Left cardiac atrium (tissue), 4 donors: ENCODE data around the gene CDC42EP1. TPM values are rescaled to one million over a fixed set of nuclear protein-coding genes. Genes with fewer than 3 reads are reported as not detected.
"Not testable (repeated sequence)": the region's sequence is repeated elsewhere in the genome, so short reads cannot be mapped to it uniquely, and the experiment has no call there.

Source experiments
- ATAC-seq, 2 donors: fragments of 200-7000 bp; cut with Tn5 transposase; one replicate each; pipeline ENCODE4 v1.9.1; 2020; ENCODE audit warnings: mild to moderate bottlenecking in 2 of 2, moderate library complexity in 2 of 2
- DNase-seq: peaks from one replicate; pipeline ENCODE4 v3.0.0-alpha.2; 2020
- intact Hi-C, 2 donors: fragments of 100-400 bp; cut with DNase I; formaldehyde crosslinking; loops; one replicate each; pipeline versions ENCODE4 v1.14.1 to v1.15.1; 2022 to 2023
- long read RNA-seq: library from polyadenylated mRNA; unstranded; transcript quantifications from one replicate; pipeline ENCODE4 v2.0.0, GENCODE V29; 2021
- total RNA-seq, 2 donors: library from RNA; stranded (reverse); fragmentation: NEBNext Ultra II Directional; extraction: Animal tissue kit (Norgen Biotek cat#: 25700); gene quantifications; one replicate each; pipeline ENCODE4 v1.2.1, GENCODE V29; 2021
- donor health status: DM: no; HTN: yes; CAD: no.
- donor health status: DM: no; HTN: yes; CAD: no; lungs with severe emphysema.
- donor health status: DM: yes; HTN: yes; CAD: no.
- donor health status: Dilated cardiomyopathy.

CDC42EP1 gene
- 10 to 100 TPM; 20.9 to 44.6 TPM for total RNA-seq
- long read RNA-seq, partial matches to known transcripts = 11 of 11 reads
- long read RNA-seq, other reads (novel, unspliced or antisense) = 0 of 11 reads

DNA sequence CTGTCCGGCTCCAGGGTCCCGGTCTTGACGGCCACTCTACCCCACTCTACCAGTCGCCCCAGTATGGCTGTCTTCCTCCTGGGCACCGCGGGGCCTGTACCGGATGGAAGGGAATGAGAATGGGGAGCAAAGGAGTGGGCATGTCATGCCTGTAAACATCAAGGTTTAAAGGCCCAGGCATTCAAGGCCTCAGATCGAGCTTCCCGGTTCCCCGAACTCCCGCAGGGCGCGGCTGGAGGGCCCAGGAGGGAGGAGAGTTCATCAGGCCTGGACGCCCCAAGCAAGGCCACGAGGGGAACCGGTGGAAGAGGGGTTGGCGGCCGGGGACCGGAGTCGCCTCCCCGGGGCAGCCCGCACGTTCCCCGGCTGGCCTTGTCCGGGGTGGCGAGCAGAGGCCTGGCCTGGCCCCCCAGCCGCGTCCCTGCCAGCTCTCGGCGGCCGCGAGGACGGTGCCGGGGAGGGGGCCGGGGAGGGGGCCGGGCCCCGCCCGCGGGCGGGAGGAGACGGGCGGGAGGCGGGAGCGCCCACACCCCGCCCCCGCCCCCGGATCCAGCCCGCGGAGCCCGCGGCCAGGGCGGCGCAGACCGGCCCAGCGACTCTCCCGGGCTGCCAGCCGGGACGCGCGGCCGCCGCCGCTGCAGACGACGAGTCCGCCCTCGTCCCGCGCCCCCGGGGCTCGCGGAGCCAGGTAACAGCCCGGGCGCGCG, at the start of gene CDC42EP1:
TSS of gene CDC42EP1 (plus strand) at position 580 of the 707 bp plus-strand sequence. CDS start 5,870 bp downstream, outside the sequence.
- ATAC-seq = peak; percentile 57 to 76
- intact Hi-C loops = loop anchor here in 1 of 2 donors (10.0 kb wide), 1 partner anchor 245 kb away; no protein-coding TSS in a partner anchor
- DNase-seq = peak; percentile 70

DNA sequence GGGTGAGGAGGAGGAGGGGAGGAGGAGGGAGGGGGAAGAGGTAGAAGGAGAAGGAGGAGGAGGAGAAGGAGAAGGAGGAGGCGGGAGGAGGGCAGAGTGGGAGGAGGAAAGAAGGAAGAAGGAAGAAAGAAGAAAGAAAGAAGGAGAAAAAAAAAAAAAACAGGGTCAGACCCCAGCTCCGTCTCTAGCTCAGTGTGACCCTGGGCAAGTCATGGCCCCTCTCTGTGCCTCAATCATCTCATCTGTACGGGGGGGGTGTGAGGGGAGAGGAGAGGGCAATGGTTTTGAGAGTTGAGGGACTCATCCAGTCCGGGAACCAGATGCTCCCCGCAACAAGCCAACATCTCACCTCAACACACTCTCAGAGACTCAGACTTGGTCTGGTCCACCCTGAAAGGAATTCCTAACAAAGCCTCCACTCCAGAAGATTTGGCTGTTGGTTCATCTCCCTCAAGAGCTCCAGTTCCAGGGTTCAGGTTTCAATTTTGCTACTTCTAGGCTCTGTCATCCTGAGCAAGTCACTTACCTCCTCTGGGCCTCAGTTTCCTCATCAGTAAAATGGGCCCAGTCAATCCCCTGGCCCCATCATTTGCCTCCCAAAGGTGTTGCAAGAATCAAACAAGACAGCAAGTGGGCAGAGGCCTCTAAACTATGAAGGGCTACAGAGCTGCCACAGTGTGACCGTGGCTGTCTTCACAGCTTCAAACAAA, 48.7 kb upstream of the CDC42EP1 start:
- peak; percentile 4 for DNase-seq
- ATAC-seq = no peak

GRCh38 chr22:37514526-37515051, 45.7 kb upstream of the CDC42EP1 start:
- intact Hi-C loops = no loop called here
- ATAC-seq = no peak
- peak; percentile 14 for DNase-seq

More for the DNA sequence above, 48.7 kb upstream of the CDC42EP1 start:
- intact Hi-C loops = no loop called here

DNA sequence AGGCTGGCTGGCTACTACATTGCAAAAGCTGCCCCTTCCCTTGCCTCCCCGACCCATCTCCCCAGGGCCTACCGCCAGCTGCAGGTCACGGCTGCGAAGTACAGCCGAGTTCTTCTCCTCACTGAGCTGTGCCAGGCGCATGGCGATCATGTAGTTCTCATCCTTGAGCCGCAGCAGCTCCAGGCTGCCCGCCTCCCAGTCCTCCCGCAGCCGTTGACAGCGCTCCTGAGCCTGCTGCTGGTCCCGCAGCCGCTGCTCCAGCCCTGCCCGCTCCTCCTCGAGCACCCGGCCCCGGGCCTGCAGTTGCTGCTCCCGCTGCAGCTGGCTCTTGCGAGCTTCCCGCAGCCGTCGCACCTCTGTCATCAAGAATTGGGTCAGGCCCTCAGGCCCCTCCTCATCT, 44.4 kb upstream of the CDC42EP1 start:
- DNase-seq = no peak
- ATAC-seq = no peak
- intact Hi-C loops = no loop called here

GRCh38 chr22:37516456-37516855, 43.8 kb upstream of the CDC42EP1 start:
- ATAC-seq (no peak), DNase-seq (no peak)
- intact Hi-C loops = no loop called here

DNA sequence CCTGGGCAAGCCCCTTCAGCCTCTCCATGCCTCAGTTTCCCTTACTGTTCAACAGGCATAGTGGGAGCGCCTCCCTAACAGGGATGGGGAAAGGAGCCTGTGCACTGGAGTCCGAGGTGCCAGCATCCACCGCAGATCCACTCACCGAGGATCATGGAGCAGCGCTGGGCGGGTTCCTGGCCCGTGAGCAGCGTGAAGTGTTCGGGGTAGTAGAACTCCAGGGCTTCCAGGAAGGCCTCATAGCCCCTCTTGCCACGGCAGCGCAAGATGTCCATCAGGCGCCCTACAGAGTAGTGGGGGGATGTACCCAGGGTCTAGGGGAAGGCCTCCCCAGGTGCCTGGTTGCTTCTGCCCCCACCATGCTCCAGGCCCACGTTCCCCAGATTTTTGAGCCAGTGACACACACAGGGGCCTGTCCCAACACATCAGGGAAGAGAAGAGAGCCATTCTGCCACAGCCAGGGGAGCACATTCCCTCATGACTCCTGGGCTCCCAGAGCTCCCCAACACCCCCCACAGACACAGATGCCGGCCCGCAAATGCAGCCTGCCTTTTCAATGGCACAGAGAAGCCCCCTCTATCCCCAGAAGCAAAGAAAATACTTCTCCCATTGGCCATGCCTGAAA, 42.3 kb upstream of the CDC42EP1 start:
- intact Hi-C loops = no loop called here
- no peak for ATAC-seq

GRCh38 chr22:37518509-37519267, 41.6 kb upstream of the CDC42EP1 start:
- DNase-seq (no peak), ATAC-seq (peak; percentile 13 to 37)
- intact Hi-C loops = no loop called here

More for the DNA sequence above, 42.3 kb upstream of the CDC42EP1 start:
- no peak for DNase-seq

GRCh38 chr22:37519268-37520195, 40.7 kb upstream of the CDC42EP1 start, which contains the start of gene CARD10:
Gene CARD10 (minus strand): TSS chr22:37519415. CDS start chr22:37519200, 215 bp downstream.
- intact Hi-C loops = no loop called here
- DNase-seq (no peak), ATAC-seq (peak; percentile 59 to 72)

GRCh38 chr22:37520776-37521191, 39.5 kb upstream of the CDC42EP1 start:
- DNase-seq (peak; percentile 48), ATAC-seq (no peak)
- intact Hi-C loops = no loop called here

- DNase-seq (peak; percentile 57), ATAC-seq (no peak)
Measured at GRCh38 chr22:37521236-37521739, 39.0 kb upstream of the CDC42EP1 start.

DNA sequence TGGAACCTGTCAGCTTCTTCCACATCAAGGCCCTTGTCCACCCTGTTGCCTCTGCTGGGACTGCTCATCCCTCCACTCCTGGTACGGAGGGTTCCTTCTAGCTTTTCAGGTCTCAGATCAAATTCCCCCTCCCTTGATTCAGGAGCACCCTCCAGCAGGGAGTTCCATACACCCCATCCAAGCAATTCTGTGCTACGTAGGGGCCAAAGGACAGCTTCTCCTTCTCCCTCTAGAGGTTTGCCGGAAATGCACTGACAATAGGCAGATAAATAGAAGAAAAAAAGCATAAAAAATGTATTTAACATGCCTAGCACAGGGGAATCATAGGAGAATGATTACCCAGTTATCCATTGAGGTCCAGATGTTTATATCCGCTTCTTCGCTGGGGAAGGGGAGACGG, 37.8 kb upstream of the CDC42EP1 start:
- intact Hi-C loops = no loop called here
- DNase-seq = no peak
- no peak for ATAC-seq

More at GRCh38 chr22:37521236-37521739, 39.0 kb upstream of the CDC42EP1 start:
- intact Hi-C loops = no loop called here

DNA sequence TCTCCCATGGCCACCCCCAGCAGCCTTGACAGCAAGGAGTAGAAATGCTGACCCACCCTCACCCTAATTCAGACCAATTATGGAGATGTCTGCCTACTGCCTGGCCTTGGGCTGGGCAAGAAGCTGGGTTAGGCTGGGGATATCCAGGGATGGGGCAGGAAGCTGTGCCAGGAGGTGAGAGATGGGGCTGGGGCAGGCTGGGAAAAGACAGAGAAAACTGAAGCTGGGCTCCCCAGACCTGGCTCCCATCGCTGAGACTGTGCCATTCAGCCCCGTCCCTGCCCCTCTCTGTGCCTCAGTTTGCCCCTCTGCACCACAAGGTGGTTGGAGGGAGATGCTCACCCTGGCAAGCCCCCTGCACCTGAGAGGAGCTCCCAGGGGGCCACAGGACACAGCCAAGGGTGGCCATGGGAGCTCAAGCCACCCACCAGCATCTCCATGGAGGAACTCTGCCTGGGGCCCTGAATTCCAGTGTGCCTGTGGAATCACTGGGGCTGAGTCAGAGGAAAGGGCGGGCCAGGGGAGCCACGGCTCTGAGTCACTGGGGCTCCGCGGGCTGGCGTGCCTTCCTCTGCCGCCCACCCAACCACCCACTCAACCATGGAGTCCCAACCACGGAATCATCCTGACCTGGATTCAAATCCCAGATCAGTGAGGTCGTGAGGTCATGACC, 35.1 kb upstream of the CDC42EP1 start:
- DNase-seq (peak; percentile 69), ATAC-seq (peak in 1 of 2 donors; percentile 86)
- intact Hi-C loops = no loop called here

DNA sequence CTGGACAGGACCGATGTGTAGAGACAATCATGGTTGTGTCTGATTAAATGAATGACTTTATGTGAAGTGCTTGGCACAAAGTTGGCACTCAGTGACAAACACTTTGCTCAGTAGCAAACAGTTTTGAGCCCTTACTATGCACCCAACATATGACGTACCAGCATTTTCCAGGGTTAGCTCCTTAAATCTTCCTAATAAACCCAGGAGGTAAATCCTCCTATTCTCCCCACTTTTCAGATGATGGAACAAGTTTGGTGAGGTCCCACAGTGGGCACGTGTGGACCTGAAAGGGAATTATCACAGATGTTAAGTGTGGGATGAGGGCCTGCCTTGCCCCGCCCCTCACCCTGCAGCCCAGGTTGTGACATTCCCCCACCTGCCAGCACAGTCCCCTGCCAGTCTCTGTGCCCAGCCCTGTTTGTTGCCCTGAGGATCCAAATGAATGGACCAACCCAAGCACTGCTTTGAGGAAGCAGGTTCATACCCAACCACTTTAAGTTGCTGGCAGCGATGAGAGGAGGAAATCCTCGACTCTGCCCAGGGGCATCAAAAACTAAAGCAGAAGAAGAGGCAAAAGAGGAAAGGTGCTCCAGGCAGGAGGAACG, 34.4 kb upstream of the CDC42EP1 start:
- DNase-seq (peak; percentile 12), ATAC-seq (no peak)
- intact Hi-C loops = no loop called here

GRCh38 chr22:37526376-37526775, 33.9 kb upstream of the CDC42EP1 start:
- ATAC-seq (peak in 1 of 2 donors; percentile 24), DNase-seq (no peak)
- intact Hi-C loops = no loop called here

DNA sequence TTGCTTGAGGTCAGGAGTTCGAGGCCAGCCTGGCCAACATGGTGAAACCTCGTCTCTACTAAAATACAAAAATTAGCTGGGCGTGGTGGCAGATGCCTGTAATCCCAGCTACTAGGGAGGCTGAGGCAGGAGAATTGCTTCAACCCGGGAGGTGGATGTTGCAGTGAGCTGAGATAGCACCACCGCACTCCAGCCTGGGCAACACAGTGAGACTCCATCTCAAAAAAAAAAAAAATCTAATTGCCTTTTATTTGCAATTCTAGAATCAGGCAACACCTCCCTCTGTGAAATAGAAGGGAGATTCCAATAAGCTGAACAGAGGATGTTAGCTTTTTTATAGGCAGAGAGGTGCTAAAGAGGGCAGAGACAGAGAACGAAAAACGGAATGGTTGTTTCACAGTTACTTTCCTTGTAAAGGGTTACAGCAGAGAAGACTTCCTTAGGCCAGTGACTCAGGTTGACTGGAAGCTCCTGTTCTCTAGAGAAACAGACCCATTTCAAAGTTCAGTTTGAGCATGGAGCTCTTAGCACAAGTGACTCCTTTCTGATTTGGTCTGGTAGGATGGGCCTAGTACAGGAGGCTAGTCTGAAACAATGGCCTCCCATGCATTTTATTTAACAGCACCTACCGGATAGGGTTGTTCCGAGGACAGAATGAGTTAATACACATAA, 33.1 kb upstream of the CDC42EP1 start:
- ATAC-seq, DNase-seq, intact Hi-C loops: not testable (repeated sequence)

DNA sequence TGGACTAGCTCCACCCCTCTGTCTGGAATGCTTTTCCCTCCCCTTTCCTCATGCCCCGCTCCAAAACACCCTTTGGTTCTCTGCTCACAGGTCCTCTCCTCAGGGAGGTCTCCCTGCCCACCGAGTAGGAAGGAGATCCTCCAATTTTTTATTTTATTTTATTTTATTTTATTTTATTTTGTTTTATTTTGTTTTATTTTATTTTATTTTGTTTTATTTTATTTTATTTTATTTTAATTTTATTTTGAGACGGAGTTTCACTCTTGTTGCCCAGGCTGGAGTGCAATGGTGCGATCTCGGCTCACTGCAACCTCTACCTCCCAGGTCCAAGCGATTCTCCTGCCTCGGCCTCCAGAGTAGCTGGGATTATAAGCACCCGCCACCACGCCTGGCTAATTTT, 32.3 kb upstream of the CDC42EP1 start:
- ATAC-seq, intact Hi-C loops, DNase-seq: not testable (repeated sequence)
